Left hindlimb (tissue), 1 donor: ENCODE data around the gene MEFV.
"Not testable (repeated sequence)": the region's sequence is repeated elsewhere in the genome, so short reads cannot be mapped to it uniquely, and the experiment has no call there.

ENCODE experiments used
- DNase-seq: peaks from one replicate; pipeline ENCODE4 v3.0.0-alpha.2; 2018

Gene MEFV

DNA sequence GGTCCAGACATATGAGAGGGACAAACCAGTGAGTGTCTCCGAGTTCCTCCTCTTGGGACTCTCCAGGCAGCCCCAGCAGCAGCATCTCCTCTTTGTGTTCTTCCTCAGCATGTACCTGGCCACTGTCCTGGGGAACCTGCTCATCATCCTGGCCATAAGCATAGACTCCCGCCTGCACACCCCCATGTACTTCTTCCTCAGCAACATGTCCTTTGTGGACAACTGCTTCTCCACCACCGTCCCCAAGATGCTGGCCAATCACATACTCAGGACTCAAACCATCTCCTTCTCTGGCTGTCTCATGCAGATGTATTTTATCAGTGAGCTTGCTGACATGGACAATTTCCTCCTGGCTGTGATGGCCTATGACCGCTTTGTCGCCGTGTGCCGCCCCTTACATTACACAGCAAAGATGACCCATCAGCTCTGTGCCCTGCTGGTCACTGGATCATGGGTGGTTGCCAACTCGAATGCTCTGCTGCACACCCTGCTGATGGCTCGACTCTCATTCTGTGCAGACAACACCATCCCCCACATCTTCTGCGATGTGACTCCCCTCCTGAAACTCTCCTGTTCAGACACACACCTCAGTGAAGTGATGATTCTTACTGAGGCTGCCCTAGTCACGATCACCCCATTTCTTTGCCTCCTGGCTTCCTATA is 40.7 kb downstream of the MEFV start:
- DNase-seq, result no peak

DNA sequence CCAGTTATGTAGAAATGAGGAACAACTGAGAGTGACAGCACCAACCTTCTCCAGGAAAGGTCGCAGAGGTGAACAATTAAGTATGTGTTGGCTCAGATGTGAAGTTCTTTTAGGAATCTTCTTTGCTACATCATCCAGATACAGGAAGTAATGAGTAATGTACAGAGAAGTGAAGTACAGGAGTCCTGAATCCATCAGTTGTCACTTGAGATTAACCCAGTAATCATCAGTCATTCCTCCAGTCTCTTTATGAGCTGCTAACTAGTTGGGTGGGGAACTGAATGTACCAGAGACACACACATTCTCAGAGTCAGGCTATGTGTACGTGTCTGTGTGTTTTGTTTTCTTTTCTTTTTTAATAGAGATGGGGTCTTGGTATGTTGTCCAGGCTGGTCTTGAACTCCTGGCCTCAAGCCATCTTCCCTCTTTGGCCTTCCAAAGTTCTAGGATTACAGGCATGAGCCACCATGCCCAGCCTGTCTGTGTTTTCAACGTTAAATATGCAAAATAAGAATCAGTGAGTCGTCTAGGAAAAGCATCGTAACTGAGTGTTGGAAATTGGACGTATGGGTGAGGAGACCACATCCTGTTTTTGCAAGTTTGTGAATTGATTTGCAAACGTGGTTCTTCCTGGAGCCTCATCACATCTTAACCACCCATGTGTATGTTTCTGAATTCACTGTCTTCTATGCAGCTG is 41.4 kb downstream of the MEFV start:
- no peak for DNase-seq

DNA sequence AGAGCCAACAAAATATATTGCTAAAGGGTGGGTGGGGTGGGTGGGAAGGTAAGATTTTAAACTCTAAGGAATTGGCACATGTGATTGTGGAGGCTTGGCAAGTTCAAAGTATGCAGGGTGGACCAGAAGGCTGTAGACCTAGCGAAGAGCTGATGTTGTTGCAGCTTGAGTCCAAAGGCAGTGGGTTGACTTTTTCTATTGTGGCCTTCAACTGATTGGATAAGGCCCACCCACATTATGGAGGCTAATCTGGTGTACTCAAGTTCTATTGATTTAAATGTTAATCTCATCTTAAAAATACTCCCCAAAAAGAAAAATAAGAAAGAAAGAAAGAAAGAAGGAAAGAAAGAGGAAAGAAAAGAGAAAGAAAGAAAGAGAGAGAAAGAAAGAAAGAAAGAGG is 43.9 kb downstream of the MEFV start:
- no peak for DNase-seq

DNA sequence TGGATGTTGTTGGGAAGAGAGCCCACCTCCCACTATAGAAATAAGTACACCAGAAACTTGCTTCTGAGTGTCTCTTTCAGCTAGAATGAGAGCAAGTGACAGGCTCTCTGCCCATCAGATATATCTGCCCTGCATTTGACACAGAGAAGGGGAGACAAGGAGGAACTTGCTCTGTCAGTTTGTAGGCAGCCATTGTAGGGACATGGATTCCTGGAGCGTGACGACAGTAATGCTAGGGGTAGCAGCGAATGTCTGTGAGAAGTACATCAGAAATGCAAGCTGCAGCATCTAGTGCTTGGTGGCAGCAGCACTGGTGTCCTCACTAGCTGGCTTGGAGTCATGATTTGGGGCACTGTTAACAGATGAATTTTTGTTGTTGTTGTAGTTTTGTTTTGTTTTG is 44.4 kb downstream of the MEFV start:
- no peak for DNase-seq

DNA sequence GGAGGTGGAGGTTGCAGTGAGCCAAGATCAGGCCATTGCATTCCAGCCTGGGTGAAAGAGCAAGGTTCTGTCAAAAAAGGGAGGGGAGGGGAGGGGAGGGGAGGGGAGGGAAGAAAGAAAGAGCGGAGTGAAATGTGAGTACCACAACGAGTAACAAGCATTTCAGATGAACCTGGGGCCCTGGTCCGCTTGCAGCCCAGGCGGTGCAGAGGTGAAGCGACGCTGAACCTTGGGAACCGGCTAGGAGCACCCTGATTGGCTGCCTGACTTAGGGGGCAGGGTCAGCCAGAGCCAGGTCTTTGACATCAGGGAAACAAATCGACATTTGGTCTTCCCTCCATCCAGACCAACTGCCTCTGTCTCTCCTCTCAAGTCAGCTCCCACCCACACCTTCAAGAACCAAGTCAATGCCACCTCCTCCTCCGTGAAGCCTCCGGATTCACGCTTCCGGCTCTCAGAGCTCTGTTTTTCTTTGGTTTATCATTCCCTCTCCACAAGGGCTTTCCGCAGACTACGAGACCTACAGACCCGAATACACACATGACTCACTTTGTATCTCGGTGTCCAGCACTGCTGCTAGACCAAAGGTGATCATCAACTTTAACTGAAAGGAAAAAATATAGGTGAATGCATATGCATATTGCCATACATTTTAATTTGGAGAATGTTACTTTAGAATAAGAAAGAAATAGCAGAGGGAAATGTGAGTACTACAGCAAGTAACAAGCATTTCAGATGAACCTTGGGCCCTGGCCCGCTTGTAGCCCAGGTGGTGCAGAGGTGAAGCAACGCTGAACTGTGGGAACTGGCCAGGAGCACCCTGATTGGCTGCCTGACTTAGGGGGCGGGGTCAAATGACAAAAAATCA is 49.1 kb downstream of the MEFV start:
- DNase-seq, result no peak

DNA sequence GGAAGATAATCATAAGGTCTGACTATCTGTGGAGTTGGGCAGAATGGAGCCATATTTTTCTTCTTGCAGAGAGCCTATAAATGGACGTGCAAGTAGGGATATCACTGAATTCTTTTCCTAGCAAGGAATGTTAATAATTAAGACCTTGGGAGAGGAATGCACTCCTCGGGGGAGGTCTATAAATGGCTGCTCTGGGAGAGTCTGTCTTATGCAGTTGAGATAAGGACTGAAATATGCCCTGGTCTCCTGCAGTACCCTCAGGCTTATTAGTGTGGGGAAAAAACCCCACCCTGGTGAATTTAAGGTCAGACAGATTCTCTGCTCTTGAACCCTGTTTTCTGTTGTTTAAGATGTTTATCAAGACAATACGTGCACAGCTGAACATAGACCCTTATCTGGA is 50.5 kb downstream of the MEFV start:
- not testable (repeated sequence) for DNase-seq

DNA sequence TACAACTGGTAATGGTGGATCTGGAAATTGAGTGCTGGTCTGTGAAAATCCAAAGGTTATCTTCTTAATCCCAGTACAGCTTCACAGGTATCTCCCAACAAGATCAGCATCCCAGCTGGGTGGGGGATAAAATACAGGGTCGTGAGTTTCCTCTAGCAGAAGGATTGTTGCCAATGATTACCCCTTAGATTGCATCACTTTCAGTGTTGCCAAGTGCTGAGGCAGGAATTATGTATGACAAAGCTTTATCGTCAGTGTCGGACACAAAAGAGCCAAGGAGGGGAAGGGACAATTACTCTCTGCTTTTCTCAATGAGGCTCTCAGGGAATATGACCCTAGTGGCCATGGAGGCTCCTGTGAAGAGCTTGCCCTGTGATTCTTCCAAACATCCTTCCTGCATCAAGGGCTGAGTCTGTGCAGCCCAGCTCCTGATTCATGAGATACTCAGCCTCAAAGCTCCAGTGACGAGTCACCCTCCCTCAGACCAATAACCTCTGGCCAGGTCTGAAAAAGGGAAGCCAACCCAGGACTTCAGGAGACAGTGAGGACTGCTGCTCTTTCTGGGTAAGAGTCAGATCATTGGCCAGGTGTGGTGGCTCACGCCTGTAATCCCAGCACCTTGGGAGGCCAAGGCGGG is 53.4 kb downstream of the MEFV start:
- DNase-seq, result no peak

DNA sequence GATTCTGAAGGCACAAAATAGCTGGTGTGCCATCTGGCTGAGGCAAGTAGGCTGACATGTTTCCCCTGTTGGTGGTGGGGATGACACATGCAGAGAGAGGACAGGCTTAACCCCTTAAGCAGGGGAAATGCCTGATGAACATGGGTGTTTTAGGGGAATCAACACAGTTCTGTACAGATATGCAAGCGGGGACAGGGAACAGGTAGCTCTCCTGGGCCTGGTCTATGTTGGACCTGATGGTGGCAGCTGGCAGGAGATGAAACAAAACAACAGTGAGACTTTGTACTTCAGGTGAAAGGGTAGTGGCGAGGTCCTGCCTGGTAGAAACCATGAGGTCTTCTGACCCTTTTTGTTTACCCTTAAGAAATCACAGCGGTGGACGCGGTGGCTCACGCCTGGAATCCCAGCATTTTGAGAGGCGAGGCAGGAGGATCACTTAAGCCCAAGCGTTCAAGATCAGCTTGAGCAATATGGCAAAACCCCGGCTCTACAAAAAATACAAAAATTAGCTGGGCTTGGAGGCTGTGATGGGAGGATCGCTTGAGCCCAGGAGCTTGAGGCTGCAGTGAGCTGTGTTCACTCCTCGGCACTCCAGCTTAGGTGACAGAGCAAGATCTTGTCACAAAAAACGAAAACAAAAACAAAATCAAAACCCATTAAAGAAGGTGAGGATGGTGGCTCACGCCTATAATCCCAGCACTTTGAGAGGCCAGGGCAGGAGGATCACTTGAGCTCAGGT is 57.9 kb downstream of the MEFV start:
- DNase-seq, result no peak

DNA sequence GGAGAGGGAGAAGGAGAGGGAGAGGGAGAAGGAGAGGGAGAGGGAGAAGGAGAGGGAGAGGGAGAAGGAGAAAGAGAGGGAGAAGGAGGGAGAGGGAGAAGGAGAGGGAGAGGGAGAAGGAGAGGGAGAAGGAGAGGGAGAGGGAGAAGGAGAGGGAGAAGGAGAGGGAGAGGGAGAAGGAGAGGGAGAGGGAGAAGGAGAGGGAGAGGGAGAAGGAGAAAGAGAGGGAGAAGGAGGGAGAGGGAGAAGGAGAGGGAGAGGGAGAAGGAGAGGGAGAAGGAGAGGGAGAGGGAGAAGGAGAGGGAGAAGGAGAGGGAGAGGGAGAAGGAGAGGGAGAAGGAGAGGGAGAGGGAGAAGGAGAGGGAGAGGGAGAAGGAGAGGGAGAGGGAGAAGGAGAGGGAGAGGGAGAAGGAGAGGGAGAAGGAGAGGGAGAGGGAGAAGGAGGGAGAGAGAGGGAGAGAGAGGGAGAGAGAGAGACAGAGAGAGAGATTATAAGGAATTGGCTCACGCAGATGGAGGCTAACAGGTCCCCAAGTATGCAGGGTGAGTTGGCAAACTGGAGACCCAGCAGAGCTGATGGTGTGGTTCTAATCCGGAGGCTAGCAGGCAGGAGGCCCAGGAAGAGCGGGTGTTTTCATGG is 58.6 kb downstream of the MEFV start:
- not testable (repeated sequence) for DNase-seq

DNA sequence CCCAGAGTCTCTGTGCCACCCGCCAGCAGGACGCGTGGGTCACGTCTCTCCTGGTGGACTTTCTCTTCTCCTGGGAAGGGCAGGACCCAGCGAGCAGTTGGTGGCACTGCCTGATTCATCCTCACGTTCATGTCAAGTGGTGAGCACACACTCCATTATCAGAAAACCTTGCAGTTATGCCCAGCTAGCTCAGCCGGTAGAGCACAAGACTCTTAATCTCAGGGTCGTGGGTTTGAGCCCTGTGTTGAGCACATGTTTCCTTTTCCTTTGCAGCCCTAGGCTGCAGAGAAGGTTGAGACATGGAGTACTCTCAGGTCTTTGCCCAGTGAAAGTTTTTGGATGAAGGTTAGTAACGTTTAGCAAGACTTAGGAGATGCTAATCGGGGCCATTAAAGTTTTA is 60.5 kb downstream of the MEFV start:
- DNase-seq, result no peak

DNA sequence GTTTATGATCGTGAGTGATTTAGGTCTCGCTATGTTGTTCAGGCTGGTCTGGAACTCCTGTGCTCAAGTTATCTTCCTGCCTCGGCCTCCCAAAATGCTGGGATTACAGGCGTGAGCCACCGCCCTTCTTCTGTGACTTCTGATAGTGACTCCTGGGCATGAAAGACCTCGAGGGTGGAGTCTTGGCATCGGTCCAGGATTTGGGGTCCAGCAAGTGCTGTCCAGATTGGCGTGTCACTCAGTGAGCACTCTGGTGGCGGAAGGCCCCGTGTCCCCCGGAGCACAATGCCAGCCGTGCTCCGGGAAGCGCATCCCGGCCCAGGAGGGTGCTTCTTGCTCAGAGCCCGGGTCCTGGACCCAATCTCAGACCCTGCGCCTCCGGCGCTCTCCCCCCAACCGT is 61.6 kb downstream of the MEFV start:
- no peak for DNase-seq

DNA sequence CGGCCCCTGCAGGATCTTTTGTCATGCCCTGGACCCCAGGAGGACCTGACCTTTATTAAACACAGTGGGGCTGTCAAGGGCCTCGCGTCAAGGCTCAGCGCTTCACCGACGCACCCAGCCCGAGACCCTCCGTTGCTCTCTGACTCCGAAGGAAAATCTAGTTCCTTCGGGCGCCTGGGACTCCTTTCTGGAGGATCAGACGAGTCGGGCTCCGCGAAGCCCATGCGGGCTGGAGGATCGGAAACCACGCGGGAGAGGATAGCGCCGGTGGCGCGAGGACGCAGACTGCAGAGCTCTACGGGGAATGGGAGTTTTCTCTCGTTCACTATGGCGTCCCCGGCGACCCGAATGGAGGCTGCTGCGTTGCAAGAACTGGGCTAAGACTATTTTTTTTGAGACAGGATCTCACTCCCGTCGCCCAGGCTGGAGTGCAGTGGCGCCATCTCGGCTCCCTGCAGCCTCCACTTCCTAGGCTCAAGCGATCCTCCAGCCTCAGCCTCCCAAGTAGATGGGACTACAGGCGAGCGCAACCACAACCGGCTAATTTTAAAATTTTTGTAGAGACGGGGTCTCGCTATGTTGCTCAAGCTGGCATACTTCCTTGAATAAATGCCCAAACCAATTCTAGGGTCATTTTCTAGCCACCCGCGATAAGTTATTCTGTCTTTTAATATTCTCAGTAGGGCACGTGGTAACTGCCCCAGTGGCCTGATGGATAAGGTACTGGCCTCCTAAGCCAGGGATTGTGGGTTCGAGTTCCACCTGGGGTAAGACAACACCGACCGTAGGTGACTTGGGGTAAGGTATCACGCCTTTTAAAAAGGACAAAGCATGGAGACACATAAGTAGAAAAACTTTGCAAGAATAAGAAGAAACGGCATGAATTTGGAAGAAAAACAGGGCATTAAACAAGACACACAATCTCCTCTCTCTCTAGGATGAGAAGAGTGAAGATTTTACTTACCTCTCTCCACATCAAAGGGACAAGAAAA is 62.9 kb downstream of the MEFV start:
- no peak for DNase-seq

DNA sequence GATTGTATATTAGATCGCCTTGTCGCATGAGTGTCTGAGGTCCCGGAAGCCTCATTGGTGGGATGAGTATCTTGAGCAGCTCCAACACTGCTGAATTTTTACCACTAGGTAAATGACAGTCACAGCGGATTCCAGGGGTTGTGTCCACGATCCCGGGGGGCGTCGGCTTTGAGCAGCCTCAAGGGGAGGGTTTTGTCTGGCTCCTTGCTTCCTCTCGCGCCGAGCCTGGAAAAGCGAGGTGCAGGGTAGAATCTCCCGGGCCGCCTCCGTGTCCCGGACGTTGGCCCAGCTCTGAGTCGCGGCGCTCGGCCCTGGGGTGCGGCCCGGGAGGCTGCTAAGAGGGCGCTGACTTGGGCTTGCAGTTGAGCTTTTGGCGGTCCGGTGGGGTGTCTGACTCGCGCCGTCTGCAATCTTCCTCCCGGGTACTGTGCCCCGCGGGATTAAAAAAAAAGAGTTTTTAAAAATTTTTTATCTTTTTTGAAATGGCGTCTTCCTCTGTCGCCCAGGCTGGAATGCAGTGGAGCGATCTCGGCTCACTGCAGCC is 63.9 kb downstream of the MEFV start:
- no peak for DNase-seq
